Immature natural killer cell (primary cell): Measurements from ENCODE around the gene LGALS9. TPM values are rescaled to one million over a fixed set of nuclear protein-coding genes. Genes with fewer than 3 reads are reported as not detected.

Experiments
- DNase-seq, 3 donors: peaks; one replicate each; pipeline ENCODE4 v3.0.0; 2022; ENCODE audit warnings: mixed read lengths in 1 of 3
- H3K27ac Mint-ChIP-seq, 6 donors: one replicate each; pipeline ENCODE4 v1.8.0; 2020; ENCODE audit warnings: mixed read lengths in 6 of 6, mild to moderate bottlenecking in 5 of 6, inconsistent platforms in 4 of 6, moderate library complexity in 3 of 6
- H3K27me3 Mint-ChIP-seq, 3 donors: one replicate each; pipeline ENCODE4 v1.8.0; 2020 to 2021; ENCODE audit warnings: low read depth in 3 of 3, mild to moderate bottlenecking in 3 of 3, mixed read lengths in 3 of 3, moderate library complexity in 3 of 3, inconsistent platforms in 1 of 3
- H3K36me3 Mint-ChIP-seq, 3 donors: one replicate each; pipeline ENCODE4 v1.8.0; 2020; ENCODE audit warnings: mixed read lengths in 3 of 3, inconsistent platforms in 2 of 3, mild to moderate bottlenecking in 2 of 3
- H3K4me1 Mint-ChIP-seq, 2 donors: one replicate each; pipeline ENCODE4 v1.8.0; 2020; ENCODE audit warnings: inconsistent platforms in 2 of 2, mild to moderate bottlenecking in 2 of 2, mixed read lengths in 2 of 2, moderate library complexity in 1 of 2
- H3K4me3 Mint-ChIP-seq, 5 donors: one replicate each; pipeline ENCODE4 v1.8.0; 2020; ENCODE audit warnings: mild to moderate bottlenecking in 5 of 5, mixed read lengths in 5 of 5, inconsistent platforms in 3 of 5, moderate library complexity in 3 of 5
- H3K9me3 Mint-ChIP-seq, 6 donors: one replicate each; pipeline ENCODE4 v1.8.0; 2020; ENCODE audit warnings: mild to moderate bottlenecking in 6 of 6, mixed read lengths in 6 of 6, inconsistent platforms in 4 of 6, moderate library complexity in 3 of 6
- polyA plus RNA-seq, 3 donors: library from polyadenylated mRNA; unstranded; fragments of 300-500 nt; fragmentation: Illumina TruSeq; gene quantifications; one replicate each; pipeline ENCODE4 v1.2.3, GENCODE V29; 2021

The LGALS9 gene
- polyA plus RNA-seq, 3 donors from 2014 or later, result 32.8 to 46.5 (median 36.2) TPM

DNA sequence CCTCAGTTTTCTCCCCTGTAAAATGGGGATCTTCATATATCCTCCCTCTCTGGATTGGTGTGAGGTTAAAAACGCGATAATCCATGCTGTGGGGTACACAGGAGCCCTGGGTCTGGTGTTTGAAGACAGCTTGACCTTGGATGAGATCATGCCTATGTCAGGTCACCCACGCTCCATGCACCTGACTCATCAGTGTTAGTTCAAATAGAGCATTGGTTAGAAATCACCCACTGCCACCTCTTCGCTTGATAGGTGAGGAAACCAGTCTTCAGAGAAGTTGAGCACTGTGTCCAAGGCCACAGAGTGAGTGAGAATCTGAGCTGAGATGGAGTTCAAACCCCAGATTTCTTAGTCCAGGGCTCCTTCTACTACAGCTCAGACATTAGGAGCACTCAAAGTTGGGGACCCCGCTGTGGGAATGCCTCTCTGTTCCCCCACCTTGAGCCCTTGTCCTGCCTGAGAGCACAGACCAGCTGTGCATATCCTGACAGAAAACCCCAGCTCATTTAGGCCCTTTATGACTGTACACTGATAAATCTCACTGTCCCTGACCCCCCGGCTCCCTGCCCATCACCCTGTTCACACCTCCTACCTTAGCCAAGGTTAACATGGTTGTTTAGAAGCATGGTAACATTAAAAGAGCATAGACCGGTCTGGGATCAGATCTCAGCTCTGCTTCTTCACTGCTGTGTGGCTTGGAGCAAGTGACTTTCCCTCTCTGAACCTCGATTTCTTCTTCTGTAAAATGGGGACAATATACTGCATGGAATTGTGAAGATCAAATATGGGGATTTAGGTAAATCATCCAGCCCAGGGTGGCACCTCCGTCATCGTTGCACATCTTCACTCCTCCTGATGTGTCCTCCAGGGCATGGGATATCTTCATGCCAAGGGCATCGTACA lies 22.4 kb upstream of the LGALS9 start:
- H3K4me1 Mint-ChIP-seq, result no peaks in the 10 kb centered on the region
- peaks cover 0 to 49% (median 5%) of the 10 kb centered on the region in 3 donors for H3K36me3 Mint-ChIP-seq
- DNase-seq, result no peak
- no peak overlapping the region for H3K4me3 Mint-ChIP-seq
- H3K9me3 Mint-ChIP-seq, result no peaks in the 10 kb centered on the region
- no peak overlapping the region for H3K27ac Mint-ChIP-seq
- H3K27me3 Mint-ChIP-seq, result peaks cover 0 to 2% (median 0%) of the 10 kb centered on the region in 3 donors

DNA sequence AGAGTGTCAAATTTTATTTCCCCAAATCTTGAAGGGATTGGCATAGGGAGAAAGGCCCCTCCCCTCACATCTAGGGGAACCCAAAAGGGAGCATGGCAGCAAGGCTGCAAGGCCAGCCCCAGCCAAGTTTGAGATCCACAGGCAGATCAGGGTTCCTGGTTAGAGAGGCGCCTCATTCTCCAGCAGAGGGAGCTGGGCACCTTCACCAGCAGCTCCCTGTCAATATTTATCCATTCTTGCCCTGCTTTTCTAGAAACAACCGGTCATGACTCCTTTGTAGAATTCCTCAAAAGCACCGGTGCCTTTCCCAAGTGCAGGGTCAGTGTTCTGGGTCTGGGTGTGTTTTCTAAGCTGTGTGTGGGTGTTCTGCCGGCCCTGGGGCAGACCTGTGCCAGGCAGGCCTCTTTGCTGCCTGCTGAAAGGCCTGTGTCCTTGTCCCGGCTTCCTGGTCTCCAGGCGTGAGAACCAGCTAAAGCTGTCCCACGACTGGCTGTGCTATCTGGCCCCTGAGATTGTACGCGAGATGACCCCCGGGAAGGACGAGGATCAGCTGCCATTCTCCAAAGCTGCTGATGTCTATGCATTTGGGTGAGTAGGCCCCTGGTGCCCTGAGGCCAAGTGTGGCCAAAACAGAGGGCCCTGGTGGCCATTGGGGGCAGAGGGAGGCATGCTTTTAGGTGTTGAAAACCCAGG lies 21.2 kb upstream of the LGALS9 start:
- H3K9me3 Mint-ChIP-seq, result no peaks in the 10 kb centered on the region
- no peak overlapping the region for H3K4me3 Mint-ChIP-seq
- peaks cover 0 to 51% (median 6%) of the 10 kb centered on the region in 3 donors for H3K36me3 Mint-ChIP-seq
- no peak for DNase-seq
- H3K27me3 Mint-ChIP-seq, result peaks cover 0 to 2% (median 0%) of the 10 kb centered on the region in 3 donors
- peak overlapping the region in 1 of 6 donors; percentile 45 for H3K27ac Mint-ChIP-seq
- H3K4me1 Mint-ChIP-seq, result no peaks in the 10 kb centered on the region

DNA sequence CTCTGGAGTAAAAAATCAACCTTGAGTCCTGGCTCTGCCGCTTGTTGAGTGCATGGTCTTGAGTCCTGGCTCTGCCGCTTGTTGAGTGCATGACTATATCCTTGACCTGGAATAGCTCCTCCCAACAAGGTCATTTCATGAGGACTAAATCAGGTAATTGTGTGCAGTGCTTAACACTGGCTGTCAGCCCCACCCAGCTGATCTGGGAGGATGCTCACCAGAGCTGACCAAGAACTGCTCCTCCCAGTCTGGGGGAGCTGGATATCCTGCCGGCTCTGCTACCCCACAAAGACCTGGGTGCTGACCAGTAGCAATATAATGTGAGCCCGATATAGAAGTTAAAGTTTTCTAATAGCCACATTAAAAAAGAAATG lies 20.7 kb upstream of the LGALS9 start:
- peaks cover 0 to 2% (median 0%) of the 10 kb centered on the region in 3 donors for H3K27me3 Mint-ChIP-seq
- no peak overlapping the region for H3K4me3 Mint-ChIP-seq
- H3K36me3 Mint-ChIP-seq, result peaks cover 4 to 56% (median 12%) of the 10 kb centered on the region in 3 donors
- peak overlapping the region in 1 of 6 donors; percentile 45 for H3K27ac Mint-ChIP-seq
- no peak for DNase-seq
- no peaks in the 10 kb centered on the region for H3K4me1 Mint-ChIP-seq
- no peaks in the 10 kb centered on the region for H3K9me3 Mint-ChIP-seq

DNA sequence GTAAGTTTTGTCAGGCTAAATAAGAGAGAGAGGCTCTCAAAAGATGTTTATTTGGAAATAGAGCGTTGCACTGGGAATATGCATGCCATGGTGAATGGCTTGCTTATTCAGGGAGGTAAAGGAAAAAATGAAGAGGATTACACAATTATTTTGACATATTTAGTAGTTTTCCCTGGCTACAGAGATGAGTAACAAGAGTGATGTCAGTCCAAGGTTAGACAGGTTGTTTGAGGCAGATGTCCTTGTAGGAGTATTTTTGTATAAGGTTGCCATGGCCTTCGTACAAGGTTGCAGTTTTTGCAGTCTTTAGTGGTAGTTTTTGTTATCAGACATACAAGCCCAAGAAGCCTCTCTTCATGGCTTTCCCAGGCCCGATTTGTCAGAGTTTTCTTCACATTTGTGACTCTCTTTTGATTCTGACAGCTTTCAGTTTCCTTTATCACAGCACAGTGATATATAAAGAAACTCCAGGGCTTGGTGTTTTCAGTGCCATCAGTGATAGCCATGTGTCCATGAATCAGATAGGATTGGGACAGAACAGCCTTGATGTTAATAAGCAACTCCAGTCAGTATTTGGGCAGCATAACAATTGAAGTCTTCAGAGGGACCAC lies 18.7 kb upstream of the LGALS9 start:
- H3K36me3 Mint-ChIP-seq, result peaks cover 11 to 65% (median 24%) of the 10 kb centered on the region in 3 donors
- H3K27me3 Mint-ChIP-seq, result peaks cover 0 to 2% (median 0%) of the 10 kb centered on the region in 3 donors
- no peaks in the 10 kb centered on the region for H3K9me3 Mint-ChIP-seq
- H3K4me3 Mint-ChIP-seq, result no peak overlapping the region
- DNase-seq, result no peak
- H3K27ac Mint-ChIP-seq, result peak overlapping the region in 1 of 6 donors; percentile 14
- H3K4me1 Mint-ChIP-seq, result no peaks in the 10 kb centered on the region

DNA sequence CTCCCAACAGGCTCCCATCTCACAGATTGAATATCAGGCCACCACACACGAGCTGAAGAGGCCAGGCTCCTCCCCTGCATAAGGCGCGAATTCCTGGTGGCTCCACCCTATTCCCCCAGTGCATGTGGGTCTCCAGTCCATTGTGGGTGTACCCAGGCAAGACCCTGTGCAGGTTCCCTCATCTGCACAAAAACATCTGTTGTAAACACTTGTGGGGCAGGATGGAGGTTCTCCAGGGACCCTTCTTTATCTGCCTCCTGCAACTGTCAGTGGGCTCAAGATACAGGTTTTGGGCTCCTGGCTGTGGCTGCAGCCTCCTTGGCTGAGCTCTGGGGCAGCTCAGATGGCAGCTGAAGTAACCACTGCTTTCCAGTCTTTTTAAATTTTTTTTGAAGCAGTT lies 17.6 kb upstream of the LGALS9 start:
- H3K27ac Mint-ChIP-seq, result no peak overlapping the region
- no peak overlapping the region for H3K4me3 Mint-ChIP-seq
- no peaks in the 10 kb centered on the region for H3K27me3 Mint-ChIP-seq
- no peaks in the 10 kb centered on the region for H3K9me3 Mint-ChIP-seq
- H3K36me3 Mint-ChIP-seq, result peaks cover 11 to 70% (median 28%) of the 10 kb centered on the region in 3 donors
- no peaks in the 10 kb centered on the region for H3K4me1 Mint-ChIP-seq
- no peak for DNase-seq

DNA sequence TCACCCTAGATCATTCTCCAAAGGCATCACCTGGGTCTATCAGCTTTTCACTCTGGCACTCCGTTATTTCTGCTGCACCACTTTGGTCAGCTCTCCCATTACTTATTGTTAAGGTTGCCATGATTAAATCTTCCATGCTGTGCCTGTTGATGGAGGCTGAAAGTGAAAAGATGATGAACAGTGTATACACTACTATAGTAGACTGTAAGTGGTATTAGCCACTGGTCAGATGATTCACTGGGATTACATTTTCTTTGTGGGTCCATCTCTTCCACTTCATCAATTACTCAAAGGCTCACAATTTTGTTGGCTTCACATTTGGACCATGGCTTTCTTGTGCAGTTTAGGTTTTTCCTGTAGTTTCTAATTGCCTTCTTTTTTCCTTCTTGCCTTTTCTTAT lies 15.9 kb upstream of the LGALS9 start:
- no peak overlapping the region for H3K4me3 Mint-ChIP-seq
- H3K4me1 Mint-ChIP-seq, result no peaks in the 10 kb centered on the region
- H3K27me3 Mint-ChIP-seq, result no peaks in the 10 kb centered on the region
- no peaks in the 10 kb centered on the region for H3K9me3 Mint-ChIP-seq
- no peak overlapping the region for H3K27ac Mint-ChIP-seq
- H3K36me3 Mint-ChIP-seq, result peaks cover 11 to 63% (median 29%) of the 10 kb centered on the region in 3 donors
- DNase-seq, result no peak

DNA sequence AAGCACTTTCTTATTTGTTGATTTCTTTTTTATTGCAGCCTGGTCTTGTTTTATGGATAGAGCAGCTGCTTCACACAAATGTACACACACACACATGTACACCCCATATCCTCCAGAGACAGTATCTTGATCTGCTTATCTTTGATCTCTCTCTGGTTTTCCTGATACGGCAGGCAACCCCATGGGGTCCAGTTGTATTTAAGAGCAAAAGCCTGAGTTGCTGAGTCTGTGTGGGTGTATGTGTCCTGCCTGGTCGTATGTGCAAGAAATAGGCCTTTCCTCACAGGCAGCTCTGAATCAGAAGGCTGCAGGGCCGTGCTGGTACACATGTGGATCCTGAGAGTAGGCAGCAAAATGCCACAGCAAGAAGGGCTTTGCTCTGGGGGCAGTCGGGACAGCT lies 14.6 kb upstream of the LGALS9 start:
- Mint-ChIP-seq H3K27me3 (no peaks in the 10 kb centered on the region), H3K27ac (no peak overlapping the region), H3K36me3 (peaks cover 16 to 62% (median 29%) of the 10 kb centered on the region in 3 donors), H3K9me3 (no peaks in the 10 kb centered on the region), H3K4me1 (no peaks in the 10 kb centered on the region), H3K4me3 (no peak overlapping the region)
- no peak for DNase-seq

DNA sequence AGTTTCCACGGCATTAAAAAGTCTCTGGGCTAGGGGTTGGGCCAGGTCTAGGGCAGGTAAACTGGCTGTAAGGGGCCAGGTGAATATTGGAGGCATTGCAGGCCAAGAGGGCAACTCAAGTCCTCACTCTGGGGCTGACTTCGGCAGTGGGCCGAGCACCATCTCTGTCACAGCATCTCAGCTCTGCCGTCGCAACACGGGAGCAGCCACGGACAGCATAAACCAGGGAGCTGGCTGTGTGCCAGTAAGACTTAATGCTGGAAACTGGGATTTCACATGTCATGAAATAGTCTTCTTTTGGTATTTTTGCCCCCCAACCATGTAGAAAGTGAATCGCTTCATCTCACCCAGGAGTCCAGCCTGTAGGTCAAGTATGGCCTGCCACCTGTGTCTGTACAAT lies 12.6 kb upstream of the LGALS9 start:
- DNase-seq, result no peak
- H3K9me3 Mint-ChIP-seq, result no peaks in the 10 kb centered on the region
- no peak overlapping the region for H3K4me3 Mint-ChIP-seq
- no peaks in the 10 kb centered on the region for H3K4me1 Mint-ChIP-seq
- H3K27ac Mint-ChIP-seq, result peak overlapping the region in 1 of 6 donors; percentile 9
- peaks cover 21 to 55% (median 36%) of the 10 kb centered on the region in 3 donors for H3K36me3 Mint-ChIP-seq
- peaks cover 0 to 2% (median 0%) of the 10 kb centered on the region in 3 donors for H3K27me3 Mint-ChIP-seq

DNA sequence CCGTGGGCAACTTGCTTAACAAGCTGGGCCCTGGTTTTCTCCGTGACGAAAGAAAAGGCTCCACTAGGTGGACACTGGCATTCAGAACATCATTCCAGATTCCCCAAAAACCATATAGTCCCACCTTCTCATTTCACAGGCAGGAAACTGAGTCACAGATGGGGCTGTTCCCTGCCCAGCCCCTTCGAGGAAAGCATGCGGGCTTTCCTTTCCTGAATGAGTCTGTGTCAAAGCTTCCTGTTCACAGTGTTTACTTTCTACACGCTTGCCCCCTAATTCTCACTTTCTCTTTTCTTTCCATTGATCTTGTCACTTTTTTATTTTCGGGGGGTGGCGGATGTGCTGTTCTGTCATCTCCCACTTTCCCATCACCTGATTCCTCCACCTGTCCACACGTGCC lies 10.3 kb upstream of the LGALS9 start:
- Mint-ChIP-seq H3K4me3 (no peak overlapping the region), H3K36me3 (peaks cover 15 to 50% (median 29%) of the 10 kb centered on the region in 3 donors), H3K27ac (no peak overlapping the region), H3K27me3 (peaks cover 0 to 2% (median 0%) of the 10 kb centered on the region in 3 donors), H3K9me3 (no peaks in the 10 kb centered on the region), H3K4me1 (no peaks in the 10 kb centered on the region)
- DNase-seq, result no peak

DNA sequence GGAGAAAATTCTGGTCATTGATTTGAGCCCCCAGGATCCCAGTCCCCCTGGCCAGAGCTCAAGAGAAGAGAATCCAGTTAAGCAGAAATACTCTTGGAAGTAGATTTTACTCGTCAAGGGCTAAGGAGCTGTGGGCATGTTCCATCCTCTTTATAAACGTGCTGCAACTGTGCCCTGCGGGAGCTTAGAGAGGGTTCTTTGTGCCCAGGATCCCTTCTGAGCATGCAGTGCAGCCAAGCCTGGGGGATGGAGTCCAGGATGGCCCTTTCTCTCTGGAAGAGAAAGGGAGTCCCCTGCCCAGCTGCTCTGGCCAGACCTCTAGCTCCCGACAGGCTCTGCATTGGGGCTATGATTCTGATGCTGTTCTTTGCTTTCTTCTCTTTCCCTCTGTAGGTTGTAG lies 9.5 kb upstream of the LGALS9 start:
- Mint-ChIP-seq H3K27ac (no peak overlapping the region), H3K4me3 (no peak overlapping the region), H3K36me3 (peaks cover 13 to 44% (median 27%) of the 10 kb centered on the region in 3 donors), H3K4me1 (no peaks in the 10 kb centered on the region), H3K9me3 (no peaks in the 10 kb centered on the region), H3K27me3 (peaks cover 0 to 2% (median 0%) of the 10 kb centered on the region in 3 donors)
- DNase-seq, result no peak

DNA sequence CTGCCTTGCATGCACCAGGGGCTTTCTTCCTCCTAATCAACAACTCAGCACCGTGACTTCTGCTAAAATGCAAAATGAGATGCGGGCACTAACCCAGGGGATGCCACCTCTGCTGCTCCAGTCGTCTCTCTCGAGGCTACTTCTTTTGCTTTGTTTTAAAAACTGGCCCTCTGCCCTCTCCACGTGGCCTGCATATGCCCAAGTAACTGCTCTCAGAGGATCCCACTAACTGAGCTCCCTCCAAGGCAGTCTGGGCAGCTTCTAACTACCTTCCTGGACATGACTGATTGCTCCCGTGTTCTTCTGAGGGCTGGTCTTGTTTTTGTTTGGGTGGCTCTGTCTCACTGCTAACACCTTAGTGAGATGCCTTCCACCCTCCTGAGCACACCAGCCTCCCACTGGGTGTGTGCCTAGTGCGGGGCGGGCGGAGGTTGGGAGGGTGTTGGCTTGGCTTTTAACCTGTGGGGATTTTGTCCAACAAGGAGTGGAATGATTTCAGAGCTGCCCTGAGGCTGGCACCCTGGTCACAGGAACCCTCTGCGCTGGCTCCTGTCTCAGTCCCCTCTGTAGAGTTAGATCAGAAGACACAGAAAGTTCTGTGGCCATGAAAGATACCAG lies 8.9 kb upstream of the LGALS9 start:
- Mint-ChIP-seq H3K27me3 (peaks cover 0 to 2% (median 0%) of the 10 kb centered on the region in 3 donors), H3K4me1 (no peaks in the 10 kb centered on the region), H3K27ac (no peak overlapping the region), H3K36me3 (peaks cover 13 to 40% (median 24%) of the 10 kb centered on the region in 3 donors), H3K9me3 (no peaks in the 10 kb centered on the region), H3K4me3 (no peak overlapping the region)
- no peak for DNase-seq

DNA sequence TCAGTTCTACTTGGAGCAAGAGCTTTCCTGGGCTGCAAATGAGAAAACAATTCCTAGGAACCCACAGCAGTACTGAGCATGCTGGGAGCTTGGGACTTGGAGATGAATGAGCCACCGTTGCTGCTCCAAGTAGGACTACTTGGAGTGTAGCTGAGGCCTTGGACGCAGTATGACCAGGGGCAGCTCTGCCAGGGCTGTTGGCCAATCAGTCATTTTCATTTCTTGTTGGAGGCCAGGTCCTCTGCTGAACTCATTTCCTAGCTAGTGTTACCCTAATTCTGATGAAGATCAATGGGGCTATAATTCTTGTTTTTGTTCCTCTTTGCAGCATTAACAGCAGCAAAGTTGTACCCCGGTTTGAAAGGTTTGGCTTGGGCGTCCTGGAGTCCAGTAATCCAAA lies 8.0 kb upstream of the LGALS9 start:
- Mint-ChIP-seq H3K36me3 (peaks cover 13 to 33% (median 20%) of the 10 kb centered on the region in 3 donors), H3K4me3 (no peak overlapping the region), H3K4me1 (no peaks in the 10 kb centered on the region), H3K9me3 (no peaks in the 10 kb centered on the region), H3K27ac (no peak overlapping the region), H3K27me3 (peaks cover 0 to 2% (median 0%) of the 10 kb centered on the region in 3 donors)
- no peak for DNase-seq

DNA sequence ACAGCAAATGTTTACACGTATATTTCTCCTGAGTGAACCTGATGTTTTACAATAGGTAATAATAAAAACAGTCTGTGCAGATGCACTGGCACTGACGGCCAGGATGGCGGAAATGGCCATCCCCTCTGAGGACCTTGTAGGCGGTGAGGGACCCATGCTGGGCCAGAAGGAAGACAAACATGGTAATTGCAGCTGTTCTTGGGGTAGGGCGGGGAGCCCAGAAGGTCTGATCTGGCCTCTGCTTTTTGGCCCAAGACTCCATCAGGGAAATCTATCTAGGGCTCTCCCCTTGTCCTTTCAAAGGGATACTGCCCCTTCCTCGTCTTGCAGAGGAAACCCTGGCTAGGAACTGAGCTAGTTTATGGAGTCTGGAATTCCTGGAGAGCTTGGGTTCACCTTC lies 7.4 kb upstream of the LGALS9 start:
- Mint-ChIP-seq H3K36me3 (peaks cover 13 to 27% (median 15%) of the 10 kb centered on the region in 3 donors), H3K4me1 (no peaks in the 10 kb centered on the region), H3K27me3 (peaks cover 0 to 2% (median 0%) of the 10 kb centered on the region in 3 donors), H3K4me3 (no peak overlapping the region), H3K27ac (no peak overlapping the region), H3K9me3 (no peaks in the 10 kb centered on the region)
- DNase-seq, result no peak
